MG63 (cell line): ENCODE results near the gene LAMA4. TPM values are rescaled to one million over a fixed set of nuclear protein-coding genes. Genes with fewer than 3 reads are reported as not detected.

Experiments used
- DNase-seq: peaks from one replicate; pipeline ENCODE4 v3.0.0-alpha.2; 2020
- H3K27me3 ChIP-seq: fragments of 250-450 bp; sonication (Bioruptor Pico); 2 replicates; pipeline ENCODE4 v1.5.1; 2020; ENCODE audit warnings: mild to moderate bottlenecking, moderate library complexity
- H3K36me3 ChIP-seq: fragments of 250-450 bp; sonication (Bioruptor Pico); 2 replicates; pipeline ENCODE4 v1.5.1; 2020; ENCODE audit warnings: mild to moderate bottlenecking, moderate library complexity
- H3K4me3 ChIP-seq: fragments of 250-450 bp; sonication (Bioruptor Pico); 2 replicates; pipeline ENCODE4 v1.5.1; 2020; ENCODE audit warnings: mild to moderate bottlenecking, moderate library complexity
- H3K9me3 ChIP-seq: fragments of 250-450 bp; sonication (Bioruptor Pico); 2 replicates; pipeline ENCODE4 v1.5.1; 2020; ENCODE audit warnings: mild to moderate bottlenecking, moderate library complexity
- total RNA-seq: library from RNA; depleted of rRNA; stranded (reverse); fragments of >200 nt; shearing (Covaris generic); gene quantifications from 2 replicates; pipeline ENCODE4 v1.2.3, GENCODE V29; 2014; ENCODE audit warnings: low replicate concordance; rRNA removed

Gene LAMA4
- total RNA-seq, 1 experiment from 2014 or later, result 13.0 TPM

GRCh38 chr6:112065426-112065986, 188.9 kb downstream of the LAMA4 start:
- DNase-seq, result no peak
- no peak overlapping the region for H3K4me3 ChIP-seq
- peaks cover 6% of the 10 kb centered on the region for H3K36me3 ChIP-seq
- H3K9me3 ChIP-seq, result no peaks in the 10 kb centered on the region
- no peaks in the 10 kb centered on the region for H3K27me3 ChIP-seq

- H3K9me3 ChIP-seq, result no peaks in the 10 kb centered on the region
- no peaks in the 10 kb centered on the region for H3K27me3 ChIP-seq
- no peak overlapping the region for H3K4me3 ChIP-seq
- DNase-seq, result no peak
- H3K36me3 ChIP-seq, result no peaks in the 10 kb centered on the region
Observed at GRCh38 chr6:112062966-112063365, 191.4 kb downstream of the LAMA4 start.

GRCh38 chr6:112061605-112062004, 192.8 kb downstream of the LAMA4 start:
- H3K36me3 ChIP-seq, result no peaks in the 10 kb centered on the region
- H3K9me3 ChIP-seq, result no peaks in the 10 kb centered on the region
- H3K27me3 ChIP-seq, result no peaks in the 10 kb centered on the region
- H3K4me3 ChIP-seq, result no peak overlapping the region
- DNase-seq, result no peak

Other genes starting within 250 kb of the LAMA4 start
- gene CCN6, start 200.5 kb downstream of the LAMA4 start, total RNA-seq, result not detected in 2 replicates
- gene TUBE1, start 167.1 kb downstream of the LAMA4 start, total RNA-seq, result 23.5 and 57.3 TPM in 2 replicates
- 3.0 and 13.6 TPM in 2 replicates for gene FAM229B, start 167.0 kb downstream of the LAMA4 start, total RNA-seq
- gene RFPL4B, start 92.8 kb upstream of the LAMA4 start, total RNA-seq, result not detected in 2 replicates